Astrocyte (in vitro differentiated cells and primary cell): ENCODE measurements around the gene PRKG1.

ENCODE experiments used
- EZH2 ChIP-seq: IDR thresholded peaks from 2 replicates; pipeline ENCODE4 v1.6.1; 2012; ENCODE audit warnings: mild to moderate bottlenecking, low read length, inconsistent platforms; ENCODE audit not compliant: insufficient read depth
- TF ChIP-seq, protein P1 (sequence below): IDR thresholded peaks from 2 replicates; pipeline ENCODE4 v1.5.1; 2011; ENCODE audit warnings: low read depth, mild to moderate bottlenecking, inconsistent platforms, low read length, moderate library complexity; ENCODE audit not compliant: insufficient read depth

DNA sequence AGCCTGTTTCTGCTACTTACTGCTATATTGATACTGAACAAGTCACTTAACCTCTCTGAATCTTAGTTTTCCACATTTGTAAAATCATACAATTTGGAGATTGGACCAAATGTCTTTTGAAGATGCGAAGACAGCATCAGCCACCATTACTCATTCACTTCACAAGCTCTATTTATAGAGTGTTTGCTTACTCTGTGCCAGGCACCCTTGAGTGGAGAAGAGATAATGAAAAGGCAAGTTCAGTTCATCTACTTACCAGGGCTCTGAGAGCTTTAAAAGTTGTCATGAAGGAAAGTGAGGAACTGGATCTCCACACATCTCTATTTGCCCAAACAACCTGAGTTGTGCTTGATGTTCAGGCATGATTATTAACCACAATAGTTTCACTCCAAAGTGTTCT is 347.6 kb downstream of the PRKG1 start:
- TF ChIP-seq, protein P1, sequence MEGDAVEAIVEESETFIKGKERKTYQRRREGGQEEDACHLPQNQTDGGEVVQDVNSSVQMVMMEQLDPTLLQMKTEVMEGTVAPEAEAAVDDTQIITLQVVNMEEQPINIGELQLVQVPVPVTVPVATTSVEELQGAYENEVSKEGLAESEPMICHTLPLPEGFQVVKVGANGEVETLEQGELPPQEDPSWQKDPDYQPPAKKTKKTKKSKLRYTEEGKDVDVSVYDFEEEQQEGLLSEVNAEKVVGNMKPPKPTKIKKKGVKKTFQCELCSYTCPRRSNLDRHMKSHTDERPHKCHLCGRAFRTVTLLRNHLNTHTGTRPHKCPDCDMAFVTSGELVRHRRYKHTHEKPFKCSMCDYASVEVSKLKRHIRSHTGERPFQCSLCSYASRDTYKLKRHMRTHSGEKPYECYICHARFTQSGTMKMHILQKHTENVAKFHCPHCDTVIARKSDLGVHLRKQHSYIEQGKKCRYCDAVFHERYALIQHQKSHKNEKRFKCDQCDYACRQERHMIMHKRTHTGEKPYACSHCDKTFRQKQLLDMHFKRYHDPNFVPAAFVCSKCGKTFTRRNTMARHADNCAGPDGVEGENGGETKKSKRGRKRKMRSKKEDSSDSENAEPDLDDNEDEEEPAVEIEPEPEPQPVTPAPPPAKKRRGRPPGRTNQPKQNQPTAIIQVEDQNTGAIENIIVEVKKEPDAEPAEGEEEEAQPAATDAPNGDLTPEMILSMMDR = no peak
- no peak for TF ChIP-seq EZH2
